NT2/D1 (cell line): ENCODE results near the gene PAIP2.

ENCODE experiments used
- SUZ12 ChIP-seq: IDR thresholded peaks from 2 replicates; pipeline ENCODE4 v1.6.1; 2011; ENCODE audit not compliant: insufficient read length, insufficient read depth; ENCODE audit errors: extremely low read depth
- YY1 ChIP-seq: IDR thresholded peaks from 2 replicates; pipeline ENCODE4 v1.6.1; 2011; ENCODE audit not compliant: insufficient read length, insufficient read depth
- ZNF274 ChIP-seq: IDR thresholded peaks from 2 replicates; pipeline ENCODE4 v1.6.1; 2011; ENCODE audit warnings: mild to moderate bottlenecking, low read depth, low read length

DNA sequence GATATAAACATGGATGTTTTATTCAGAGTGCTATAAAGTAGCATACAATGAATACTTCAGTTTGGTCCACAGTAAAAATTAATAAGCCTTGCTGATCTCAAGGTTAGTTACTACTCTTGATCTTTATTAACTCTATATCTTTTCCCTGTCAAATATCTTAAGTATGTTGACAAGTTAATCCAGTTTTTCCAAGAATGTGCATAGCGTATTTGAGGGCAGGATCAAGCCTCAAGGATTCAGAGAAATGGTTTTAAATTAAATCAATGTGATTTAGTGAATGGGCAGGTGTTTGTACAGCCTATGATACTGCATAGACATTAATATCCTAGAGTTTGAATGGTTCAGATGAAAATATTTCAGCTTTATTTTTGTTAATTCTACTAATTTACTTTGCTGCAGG is 27.4 kb upstream of the PAIP2 start:
- TF ChIP-seq YY1: no peak
- no peak for TF ChIP-seq ZNF274
- TF ChIP-seq SUZ12: no peak
